ENCODE measurements around the gene PADI2.

PADI2 gene

GRCh38 chr1:17112076-17112475, 7.2 kb downstream of the PADI2 start:
- no peak for DNase-seq

DNA sequence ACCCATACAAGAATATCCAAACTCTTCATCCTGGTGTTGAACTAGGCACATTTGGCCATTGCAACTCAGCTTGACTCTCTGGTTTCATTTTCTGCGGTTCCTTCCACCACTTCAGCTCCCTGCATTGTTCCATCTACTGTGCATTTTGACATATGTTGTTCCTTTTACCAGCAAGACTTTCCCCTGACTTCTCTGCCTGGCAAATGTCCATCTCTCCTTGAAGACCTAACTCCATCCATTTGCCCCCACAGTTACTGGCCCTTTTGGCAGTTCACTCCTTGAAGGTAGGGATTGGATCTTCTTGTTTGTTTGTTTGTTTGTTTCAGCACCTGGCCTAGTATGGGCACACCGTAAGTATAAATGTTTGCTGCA, 8.7 kb downstream of the PADI2 start:
- DNase-seq: no peak

DNA sequence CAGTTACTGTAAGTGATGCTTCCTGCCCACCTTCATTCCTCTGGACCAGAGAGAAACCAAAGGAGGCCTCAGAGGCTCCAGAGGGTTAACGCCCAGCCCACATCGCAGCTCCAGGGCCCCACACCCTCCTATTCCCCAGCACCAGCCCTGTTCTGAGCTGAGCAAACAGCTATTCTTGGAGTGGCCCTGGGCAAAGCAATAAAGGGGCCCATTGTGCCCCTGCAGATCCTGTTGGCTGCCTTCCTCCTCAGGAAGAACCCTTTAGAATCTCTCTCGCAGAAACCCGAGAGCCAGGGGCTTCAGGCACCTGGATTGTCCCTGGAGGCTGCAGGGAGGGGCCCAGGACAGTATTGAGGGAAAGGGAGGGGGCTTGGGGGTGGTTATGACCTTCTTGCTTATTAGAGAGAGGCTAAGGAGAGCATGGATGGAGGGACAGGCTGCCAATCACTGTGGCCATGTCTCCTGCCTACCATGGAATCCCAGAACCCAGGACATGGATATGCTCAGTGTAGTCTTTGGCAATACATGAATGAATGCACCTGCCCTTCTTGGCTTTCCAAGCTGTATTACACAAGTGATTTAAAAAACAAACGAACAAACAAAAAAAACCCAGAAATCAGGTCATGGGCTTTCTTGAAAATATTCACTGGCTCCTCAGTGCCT, 9.2 kb downstream of the PADI2 start:
- DNase-seq: no peak

GRCh38 chr1:17108786-17109185, 10.5 kb downstream of the PADI2 start:
- no peak for DNase-seq

- no peak for DNase-seq
Measured at GRCh38 chr1:17108360-17108759, 10.9 kb downstream of the PADI2 start.

- no peak for DNase-seq
Measured at GRCh38 chr1:17104782-17105181, 14.5 kb downstream of the PADI2 start.

- DNase-seq: no peak
Measured at GRCh38 chr1:17102232-17102631, 17.0 kb downstream of the PADI2 start.

- DNase-seq: no peak
Measured at GRCh38 chr1:17101261-17101660, 18.0 kb downstream of the PADI2 start.

DNA sequence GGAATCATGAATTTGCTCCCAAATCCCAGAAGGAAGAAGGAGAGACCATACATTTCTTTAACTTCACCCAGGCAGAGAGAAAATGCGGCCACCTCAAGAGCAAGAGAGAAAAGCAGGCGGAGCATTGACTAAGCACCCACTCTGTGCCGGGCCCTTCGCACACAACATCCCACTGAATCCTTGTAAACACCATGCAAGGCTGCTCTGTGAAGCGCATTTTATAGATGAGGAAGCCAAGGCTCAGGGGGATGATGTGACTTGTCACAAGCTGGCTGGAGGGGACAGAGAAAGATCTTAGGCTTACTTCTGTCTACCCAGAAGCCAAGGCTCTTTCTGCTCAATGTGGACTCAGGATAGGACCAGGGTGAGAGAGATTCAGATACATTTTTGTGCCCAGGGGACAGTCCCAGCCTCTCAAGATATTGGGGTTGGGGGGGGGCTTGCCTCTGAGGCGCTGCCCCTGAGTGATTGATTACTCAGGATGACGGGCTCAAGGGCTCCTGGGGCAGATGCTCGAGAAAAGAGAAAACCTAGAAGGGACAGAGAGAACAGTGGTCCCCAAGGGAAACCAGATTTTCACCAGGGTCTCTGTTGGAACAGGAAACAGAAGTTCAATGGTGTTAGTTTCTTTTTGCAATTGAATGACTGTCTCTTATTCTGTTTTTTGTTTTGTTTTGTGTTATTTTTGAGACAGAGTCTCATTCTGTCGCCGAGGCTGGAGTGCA, 19.5 kb downstream of the PADI2 start:
- no peak for DNase-seq

GRCh38 chr1:17098446-17099317, 20.6 kb downstream of the PADI2 start:
- no peak for DNase-seq

DNA sequence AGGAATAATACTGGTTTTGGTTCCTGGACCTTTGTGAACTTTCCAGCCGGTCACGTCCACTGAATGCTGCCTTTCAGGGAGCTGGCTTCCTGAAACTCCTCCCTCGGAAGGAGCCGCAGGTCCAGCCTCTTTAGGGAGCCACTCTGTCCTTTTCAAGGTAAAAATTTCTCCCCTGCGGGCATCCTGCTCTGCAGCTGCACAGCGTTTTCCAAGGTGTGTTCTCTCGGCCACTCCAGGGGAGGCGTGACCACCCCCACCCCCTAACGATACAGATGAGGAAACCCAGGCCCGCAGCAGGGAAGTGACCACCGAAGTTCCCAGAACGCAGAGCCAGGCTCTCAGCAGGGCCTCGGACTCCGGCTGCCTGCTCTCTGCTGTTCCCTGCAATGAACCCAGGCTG, 21.5 kb downstream of the PADI2 start:
- DNase-seq: no peak

DNA sequence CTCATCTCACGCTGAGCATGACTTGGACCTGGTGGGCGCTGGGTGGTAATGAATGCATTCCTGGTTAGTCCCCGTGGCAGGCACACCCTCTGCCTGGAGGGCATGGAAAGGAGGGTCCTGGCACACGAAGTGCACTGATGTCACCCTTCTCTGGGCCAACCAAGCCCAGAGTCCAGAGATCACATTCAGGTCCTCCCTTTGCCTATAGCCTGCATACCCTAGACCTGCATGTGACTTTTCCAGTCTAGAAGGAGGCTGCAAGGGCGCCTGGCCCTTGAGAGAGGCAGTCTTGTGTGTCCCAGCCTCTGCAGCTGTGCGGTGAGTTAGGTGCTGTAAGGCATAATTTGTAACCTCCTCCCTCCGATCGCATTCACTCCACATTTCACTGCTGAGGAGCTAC, 22.1 kb downstream of the PADI2 start:
- no peak for DNase-seq

DNA sequence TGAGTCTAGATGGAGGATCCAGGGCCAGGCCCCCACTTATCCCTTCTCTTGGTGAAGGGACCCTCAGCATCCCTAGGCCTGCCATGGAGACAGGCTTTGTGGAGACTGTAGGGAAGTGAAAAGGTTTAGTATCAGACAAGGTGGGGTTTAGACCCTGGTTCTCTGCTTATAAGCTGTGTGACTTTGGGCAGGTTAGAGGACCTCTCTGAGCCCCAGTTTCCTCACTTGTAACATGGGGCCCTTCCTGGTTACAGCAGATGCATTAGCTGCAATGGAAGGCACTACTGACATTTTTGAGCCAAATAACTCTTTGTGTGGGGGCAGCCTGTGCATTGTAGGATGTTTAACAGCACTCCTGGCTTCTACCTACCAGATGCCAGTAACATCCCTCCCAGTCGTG, 22.7 kb downstream of the PADI2 start:
- no peak for DNase-seq

DNA sequence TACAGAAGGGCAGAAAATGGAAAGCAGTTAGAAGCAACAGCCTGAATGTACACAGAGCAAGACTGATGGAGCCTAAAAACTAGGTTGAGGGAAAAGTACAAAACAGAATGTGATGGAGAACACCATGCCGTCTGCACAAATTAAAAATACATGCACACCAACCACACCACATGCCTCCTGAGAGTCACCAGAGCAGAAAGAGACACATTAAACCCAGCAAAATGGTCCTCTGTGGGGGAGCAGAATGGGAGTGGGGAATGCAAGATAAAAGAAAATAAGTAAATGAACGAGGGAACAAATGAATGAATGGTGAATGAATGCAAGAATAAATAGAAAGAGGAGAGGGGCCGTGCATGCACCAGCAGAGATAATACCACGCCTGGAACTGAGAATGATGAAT, 24.1 kb downstream of the PADI2 start:
- DNase-seq: no peak

GRCh38 chr1:17094664-17095063, 24.6 kb downstream of the PADI2 start:
- DNase-seq: no peak

- DNase-seq: no peak
Measured at GRCh38 chr1:17093822-17094393, 25.3 kb downstream of the PADI2 start.

DNA sequence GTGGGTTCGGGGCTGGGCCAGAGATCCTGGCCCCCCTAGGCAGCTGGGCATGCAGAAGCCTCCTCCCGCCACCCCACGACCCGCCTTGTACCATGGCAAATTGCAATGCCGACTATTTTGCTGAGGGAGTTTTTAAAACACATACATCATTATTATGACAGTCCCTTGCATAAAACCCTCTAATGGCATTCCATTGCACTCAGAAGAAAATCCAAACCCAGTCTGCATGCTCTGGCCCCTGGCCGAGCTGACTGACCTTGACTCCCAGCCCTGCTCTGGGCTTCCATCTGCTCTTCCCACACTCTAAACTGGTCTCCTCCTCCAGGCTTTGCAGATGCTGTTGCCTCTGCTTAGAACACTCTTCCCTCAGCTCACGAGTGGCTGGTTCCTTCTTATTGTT, 28.0 kb downstream of the PADI2 start:
- DNase-seq: no peak

GRCh38 chr1:17089506-17089905, 29.7 kb downstream of the PADI2 start:
- DNase-seq: no peak

DNA sequence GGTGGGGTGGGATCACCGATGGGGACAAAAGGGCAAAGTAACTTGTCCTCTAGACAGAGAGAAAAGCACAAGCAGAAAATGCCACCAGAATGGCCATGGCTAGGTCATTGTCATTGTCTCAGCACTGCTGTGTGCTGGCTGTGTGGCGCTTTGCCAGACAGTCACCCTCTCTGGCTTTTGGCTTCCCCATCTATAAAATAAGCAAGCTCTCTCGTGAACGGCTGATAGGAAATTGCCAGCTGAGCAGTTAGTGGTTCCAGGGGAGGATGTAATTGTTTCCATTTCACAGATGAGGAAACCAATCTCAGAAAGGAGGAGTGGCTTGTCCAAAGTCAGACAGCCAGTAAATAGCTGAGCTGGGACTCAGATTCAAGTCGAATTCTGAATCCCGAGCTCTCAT, 32.5 kb downstream of the PADI2 start:
- no peak for DNase-seq

DNA sequence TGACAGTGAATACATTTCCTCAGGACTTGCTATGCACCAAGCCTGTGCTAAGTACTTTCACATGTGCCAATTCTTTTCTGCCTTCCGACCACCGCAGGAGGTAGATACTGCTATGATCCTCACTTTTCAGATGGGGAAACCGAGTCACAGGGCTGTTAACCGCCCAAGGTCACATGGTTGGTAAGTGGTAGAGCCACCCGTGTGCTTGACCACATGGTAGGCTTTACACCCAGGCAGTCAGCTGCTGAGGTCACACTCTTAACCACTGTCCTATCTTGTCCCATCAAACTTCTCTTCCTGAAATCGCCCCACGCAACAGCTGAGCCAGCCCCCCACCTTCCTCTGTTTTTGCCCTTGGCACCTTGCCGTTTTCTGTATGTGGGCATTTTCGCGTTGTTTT, 34.5 kb downstream of the PADI2 start:
- no peak for DNase-seq

DNA sequence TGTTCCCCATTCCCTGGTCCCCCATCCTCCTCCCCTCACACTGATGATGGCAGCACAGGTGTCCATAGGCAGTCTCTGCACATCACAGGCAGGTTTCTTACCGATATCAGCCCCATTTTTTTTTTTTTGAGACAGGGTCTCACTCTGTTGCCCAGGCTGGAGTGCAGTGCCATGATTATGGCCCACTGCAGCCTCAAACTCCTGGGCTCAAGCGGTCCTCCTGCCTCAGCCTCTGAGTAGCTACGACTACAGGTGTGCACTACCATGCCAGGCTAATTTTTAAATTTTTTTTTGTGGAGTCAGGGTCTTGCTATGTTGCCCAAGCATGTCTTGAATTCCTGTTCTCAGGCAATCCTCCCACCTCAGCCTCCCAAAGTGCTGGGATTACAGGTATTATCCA, 36.5 kb downstream of the PADI2 start:
- DNase-seq: no peak

DNA sequence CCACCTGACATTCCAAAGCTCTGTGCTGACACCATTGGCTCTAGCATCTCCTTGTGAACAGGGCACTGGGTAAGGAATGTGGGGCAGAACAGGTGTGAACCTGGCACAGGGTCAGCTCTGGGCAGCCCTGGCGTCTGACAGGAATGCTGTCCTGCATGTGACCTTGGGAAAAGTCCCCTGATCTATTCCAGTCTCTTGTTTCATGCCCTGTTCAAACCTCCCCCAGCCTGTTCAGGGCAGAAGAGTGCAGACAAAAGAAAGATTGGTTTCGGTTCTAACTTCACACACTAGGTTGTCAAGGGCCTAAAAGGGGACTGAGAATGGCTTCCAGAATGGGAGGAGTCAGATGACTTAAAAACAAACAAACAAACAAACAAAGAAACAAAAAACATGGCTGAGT, 37.8 kb downstream of the PADI2 start:
- DNase-seq: no peak

DNA sequence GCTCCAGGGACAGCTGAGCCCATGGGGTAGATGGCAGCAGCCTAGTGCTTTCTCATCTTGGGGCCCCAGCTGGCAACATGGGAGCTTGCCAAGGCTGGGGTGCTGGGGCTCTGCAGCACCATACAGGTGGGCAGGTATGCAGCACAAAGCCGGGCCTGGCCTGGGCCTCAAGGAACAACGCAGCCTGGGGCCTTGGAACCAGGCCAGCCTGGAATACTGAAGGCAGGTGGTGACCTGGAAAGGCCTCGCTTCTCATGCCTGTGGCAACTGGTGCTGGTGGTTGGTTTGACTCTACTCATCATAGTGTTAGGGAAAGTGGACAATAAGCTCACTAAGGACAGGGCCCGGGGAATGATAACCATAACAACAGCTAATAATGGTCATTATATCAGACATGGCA, 38.4 kb downstream of the PADI2 start:
- DNase-seq: no peak
